Vagina (tissue), 2 donors: ENCODE measurements around the gene CCBE1.

ENCODE experiments used
- CTCF ChIP-seq, 3 experiments: fragments of 450-650 bp in 2 of 3; fragments of 200-600 bp in 1 of 3; sonication (generic) in 1 of 3; IDR thresholded peaks; one replicate each; pipeline ENCODE4 v1.5.1; 2017 to 2019; ENCODE audit warnings: antibody characterized with exemption in 3 of 3, mild to moderate bottlenecking in 2 of 3, moderate library complexity in 2 of 3
- POLR2A ChIP-seq, 2 donors: fragments of 450-650 bp; IDR thresholded peaks; one replicate each; pipeline ENCODE4 v1.6.1; 2017; ENCODE audit warnings: antibody characterized with exemption in 2 of 2, mild to moderate bottlenecking in 2 of 2, moderate library complexity in 2 of 2
- POLR2AphosphoS5 ChIP-seq, 2 donors: sonication (generic); formaldehyde crosslinking; IDR thresholded peaks; one replicate each; pipeline ENCODE4 v1.9.0; 2017; ENCODE audit warnings: antibody characterized with exemption in 2 of 2, mild to moderate bottlenecking in 2 of 2, low read depth in 1 of 2; ENCODE audit not compliant: insufficient read depth in 1 of 2

GRCh38 chr18:59515147-59515546 is 182.1 kb downstream of the CCBE1 start:
- TF ChIP-seq CTCF (IDR thresholded peaks at IDR 0.05) (no peak), POLR2A (IDR thresholded peaks at IDR 0.05) (no peak), POLR2AphosphoS5 (IDR thresholded peaks at IDR 0.05; ENCODE audit: insufficient read depth in 1 of 2, low read depth in 1 of 2) (no peak)
